Measurements from ENCODE around the gene MICALL2.

MICALL2 gene

GRCh38 chr7:1411414-1411813, 47.9 kb downstream of the MICALL2 start:
- no peak for DNase-seq

- no peak for DNase-seq
These were observed 48.3 kb downstream of the MICALL2 start for GRCh38 chr7:1410992-1411391.

GRCh38 chr7:1409555-1409954, 49.7 kb downstream of the MICALL2 start:
- no peak for DNase-seq

- DNase-seq: no peak
These were observed 50.8 kb downstream of the MICALL2 start for GRCh38 chr7:1408466-1408865.

- DNase-seq: no peak
These were observed 51.4 kb downstream of the MICALL2 start for GRCh38 chr7:1407892-1408291.

- no peak for DNase-seq
These were observed 54.2 kb downstream of the MICALL2 start for GRCh38 chr7:1404898-1405548.

- no peak for DNase-seq
These were observed 54.8 kb downstream of the MICALL2 start for GRCh38 chr7:1404460-1404809.

- peak; percentile 8 for DNase-seq
These were observed 55.4 kb downstream of the MICALL2 start for GRCh38 chr7:1403638-1404459.

- DNase-seq: no peak
These were observed 56.3 kb downstream of the MICALL2 start for GRCh38 chr7:1402791-1403637.

- DNase-seq: no peak
These were observed 57.0 kb downstream of the MICALL2 start for GRCh38 chr7:1402110-1402790.

- no peak for DNase-seq
These were observed 58.3 kb downstream of the MICALL2 start for GRCh38 chr7:1401011-1401410.

GRCh38 chr7:1400371-1400770, 58.9 kb downstream of the MICALL2 start:
- no peak for DNase-seq

GRCh38 chr7:1397491-1398327, 61.6 kb downstream of the MICALL2 start:
- no peak for DNase-seq

GRCh38 chr7:1396195-1396594, 63.1 kb downstream of the MICALL2 start:
- no peak for DNase-seq

GRCh38 chr7:1395211-1396070, 63.8 kb downstream of the MICALL2 start:
- DNase-seq: no peak

- no peak for DNase-seq
These were observed 64.9 kb downstream of the MICALL2 start for GRCh38 chr7:1394371-1394770.

GRCh38 chr7:1393421-1393820, 65.8 kb downstream of the MICALL2 start:
- DNase-seq: no peak

- no peak for DNase-seq
These were observed 66.7 kb downstream of the MICALL2 start for GRCh38 chr7:1392556-1392955.

GRCh38 chr7:1391449-1391848, 67.8 kb downstream of the MICALL2 start:
- DNase-seq: no peak

GRCh38 chr7:1388703-1389335, 70.5 kb downstream of the MICALL2 start:
- DNase-seq: no peak

Measured in amniotic stem cell (primary cell).